OCI-LY3 (cell line): ENCODE data around the gene DGAT2L6.

Source experiments
- CTCF ChIP-seq: fragments of 200-600, 300-600 bp; sonication (generic); IDR thresholded peaks from 2 replicates; pipeline ENCODE4 v1.5.1; 2014; ENCODE audit warnings: antibody characterized with exemption, low read length, low read depth
- EZH2phosphoT487 ChIP-seq: fragments of 200-600 bp; shearing (Covaris generic); IDR thresholded peaks from 2 replicates; pipeline ENCODE4 v1.6.1; 2018; ENCODE audit warnings: antibody characterized with exemption, mixed run types, low read depth

GRCh38 chrX:70171624-70172023 lies 5.7 kb upstream of the DGAT2L6 start:
- TF ChIP-seq CTCF (no peak), EZH2phosphoT487 (no peak)
